Caco-2 (cell line): ENCODE results near the gene VAMP2. TPM values are rescaled to one million over a fixed set of nuclear protein-coding genes. Genes with fewer than 3 reads are reported as not detected.

Experiments
- BruUV-seq: library from RNA; stranded (reverse); fragments of 400-500 nt; replicated peaks from 2 replicates; lab custom pipeline; 2021; lab: Mats Ljungman, UMichigan
- CTCF ChIA-PET: fragments of 300-600 bp; sonication (Branson Sonifier 250); formaldehyde crosslinking; loops from one replicate; lab custom pipeline; 2022; ENCODE audit warnings: antibody characterized with exemption; lab: Charles Lee
- POLR2A ChIA-PET: fragments of 300-600 bp; sonication (Branson Sonifier 250); formaldehyde crosslinking; loops from one replicate; lab custom pipeline; 2022; ENCODE audit warnings: antibody characterized with exemption; lab: Charles Lee
- DNase-seq, 2 experiments: peaks; one replicate each; pipeline versions ENCODE4 v3.0.0 to v3.0.0-alpha.2; 2020 to 2022
- H3K27me3 ChIP-seq: replicated peaks from 2 replicates; pipeline ENCODE4 v1.6.0; 2011; ENCODE audit warnings: low read length; ENCODE audit not compliant: control insufficient read depth, insufficient read depth
- H3K36me3 ChIP-seq: 2 replicates; pipeline ENCODE4 v1.5.1; 2011; ENCODE audit warnings: low read length; ENCODE audit not compliant: control insufficient read depth, insufficient read depth
- H3K4me1 ChIP-seq: fragments of 250-450 bp; sonication (Bioruptor Pico); 2 replicates; pipeline ENCODE4 v1.5.1; 2020; ENCODE audit warnings: mild to moderate bottlenecking
- H3K4me3 ChIP-seq: 2 replicates; pipeline ENCODE4 v1.5.1; 2011; ENCODE audit warnings: low read depth, mild to moderate bottlenecking, control low read depth, low read length
- H3K9me3 ChIP-seq: fragments of 250-450 bp; sonication (Bioruptor Pico); 2 replicates; pipeline ENCODE4 v1.5.1; 2020; ENCODE audit warnings: mild to moderate bottlenecking, moderate library complexity
- H3K27ac Mint-ChIP-seq: one replicate; pipeline ENCODE4 v1.8.0; 2022; ENCODE audit warnings: mixed read lengths; ENCODE audit not compliant: unreplicated experiment
- H3K27me3 Mint-ChIP-seq: one replicate; pipeline ENCODE4 v1.8.0; 2022; ENCODE audit warnings: mixed read lengths; ENCODE audit not compliant: insufficient read depth, unreplicated experiment
- H3K36me3 Mint-ChIP-seq: one replicate; pipeline ENCODE4 v1.8.0; 2022; ENCODE audit warnings: mild to moderate bottlenecking, mixed read lengths; ENCODE audit not compliant: insufficient read depth, unreplicated experiment
- H3K4me1 Mint-ChIP-seq: one replicate; pipeline ENCODE4 v1.8.0; 2022; ENCODE audit warnings: low read depth, mixed read lengths; ENCODE audit not compliant: unreplicated experiment
- H3K4me3 Mint-ChIP-seq: one replicate; pipeline ENCODE4 v1.8.0; 2022; ENCODE audit warnings: mild to moderate bottlenecking, moderate library complexity, mixed read lengths; ENCODE audit not compliant: unreplicated experiment
- H3K9me3 Mint-ChIP-seq: one replicate; pipeline ENCODE4 v1.8.0; 2022; ENCODE audit warnings: mixed read lengths; ENCODE audit not compliant: unreplicated experiment
- CTCF ChIP-seq, 2 experiments: fragments of 200-600 bp in 1 of 2; IDR thresholded peaks; 1 replicate in 1 of 2; 2 replicates in 1 of 2; pipeline versions ENCODE4 v1.5.1 to v1.8.0; 2011 to 2022; ENCODE audit warnings: antibody characterized with exemption in 1 of 2, control low read depth in 1 of 2, inconsistent platforms in 1 of 2, low read depth in 1 of 2, low read length in 1 of 2, mild to moderate bottlenecking in 1 of 2, moderate library complexity in 1 of 2; ENCODE audit not compliant: insufficient read depth in 1 of 2, severe bottlenecking in 1 of 2, unreplicated experiment in 1 of 2
- intact Hi-C: fragments of 100-400 bp; cut with micrococcal nuclease; formaldehyde crosslinking; loops from one replicate; pipeline ENCODE4 v1.10.0; 2022; ENCODE audit not compliant: unreplicated experiment
- total RNA-seq: library from RNA; stranded (reverse); gene quantifications from 2 replicates; pipeline ENCODE4 v1.2.3, GENCODE V29; 2022

VAMP2 gene
- total RNA-seq, 1 experiment from 2014 or later, result 10.5 TPM

GRCh38 chr17:8176998-8177731, 14.4 kb upstream of the VAMP2 start:
- peak overlapping the region; percentile 89 for H3K4me3 Mint-ChIP-seq
- ChIA-PET CTCF (interaction anchor here (0.6 to 0.9 kb wide), 2 partner anchors 13 to 101 kb away, joined by 3 to 4 read pairs; partner anchors contain the start of gene BORCS6), POLR2A (interaction anchor here (1.2 kb wide), 1 partner anchor 44 kb away, joined by 9 read pairs; no protein-coding TSS in a partner anchor)
- H3K4me1 Mint-ChIP-seq, result peaks cover 7% of the 10 kb centered on the region
- H3K9me3 Mint-ChIP-seq, result no peaks in the 10 kb centered on the region
- H3K27ac Mint-ChIP-seq, result peak overlapping the region; percentile 88
- intact Hi-C loops, result no loop called here
- peak in 1 of 2 experiments; percentile 47 for DNase-seq
- Histone ChIP-seq H3K4me3 (peak overlapping the region; percentile 39), H3K4me1 (no peaks in the 10 kb centered on the region), H3K27me3 (no peaks in the 10 kb centered on the region), H3K9me3 (no peaks in the 10 kb centered on the region), H3K36me3 (no peaks in the 10 kb centered on the region)
- BruUV-seq, result no TSS peak
- no peak for TF ChIP-seq CTCF (IDR thresholded peaks at IDR 0.05; ENCODE audit: insufficient read depth in 1 of 2, low read depth in 1 of 2, low read length in 1 of 2, severe bottlenecking in 1 of 2, unreplicated experiment in 1 of 2)
- peaks cover 11% of the 10 kb centered on the region for H3K36me3 Mint-ChIP-seq
- H3K27me3 Mint-ChIP-seq, result no peaks in the 10 kb centered on the region

- intact Hi-C loops, result no loop called here
- ChIA-PET POLR2A (interaction anchor here (1.2 kb wide), 1 partner anchor 45 kb away, joined by 9 read pairs; no protein-coding TSS in a partner anchor), CTCF (interaction anchor here (0.6 to 0.9 kb wide), 2 partner anchors 14 to 100 kb away, joined by 3 to 4 read pairs; partner anchors contain the start of gene BORCS6)
- no peaks in the 10 kb centered on the region for H3K27me3 Mint-ChIP-seq
- H3K9me3 Mint-ChIP-seq, result no peaks in the 10 kb centered on the region
- peak within 1 kb of the TSS; percentile 89 for H3K4me3 Mint-ChIP-seq
- H3K4me1 Mint-ChIP-seq, result peaks cover 7% of the 10 kb centered on the region
- peak within 1 kb of the TSS; percentile 88 for H3K27ac Mint-ChIP-seq
- Histone ChIP-seq H3K36me3 (no peaks in the 10 kb centered on the region), H3K4me1 (no peaks in the 10 kb centered on the region), H3K27me3 (no peaks in the 10 kb centered on the region), H3K4me3 (peak within 1 kb of the TSS; percentile 39), H3K9me3 (no peaks in the 10 kb centered on the region)
- peaks cover 11% of the 10 kb centered on the region for H3K36me3 Mint-ChIP-seq
- TF ChIP-seq CTCF (IDR thresholded peaks at IDR 0.05; ENCODE audit: insufficient read depth in 1 of 2, low read depth in 1 of 2, low read length in 1 of 2, severe bottlenecking in 1 of 2, unreplicated experiment in 1 of 2), result no peak
- BruUV-seq, result no TSS peak
- peak; percentile 80 to 83 for DNase-seq
These were observed 13.6 kb upstream of the VAMP2 start, which contains the start of gene TMEM107 for GRCh38 chr17:8176197-8176940. TMEM107 (minus strand) TSS chr17:8176380; CDS start chr17:8176286, 94 bp downstream.

- no peaks in the 10 kb centered on the region for H3K4me1 ChIP-seq
- ChIA-PET CTCF (no interaction called here), POLR2A (interaction anchor here (1.2 kb wide), 1 partner anchor 46 kb away, joined by 9 read pairs; no protein-coding TSS in a partner anchor)
- peak overlapping the region; percentile 89 for H3K4me3 Mint-ChIP-seq
- H3K36me3 ChIP-seq, result no peaks in the 10 kb centered on the region
- peak overlapping the region; percentile 88 for H3K27ac Mint-ChIP-seq
- no peaks in the 10 kb centered on the region for H3K9me3 ChIP-seq
- H3K9me3 Mint-ChIP-seq, result no peaks in the 10 kb centered on the region
- H3K36me3 Mint-ChIP-seq, result peaks cover 11% of the 10 kb centered on the region
- no peak for TF ChIP-seq CTCF (IDR thresholded peaks at IDR 0.05; ENCODE audit: insufficient read depth in 1 of 2, low read depth in 1 of 2, low read length in 1 of 2, severe bottlenecking in 1 of 2, unreplicated experiment in 1 of 2)
- H3K4me1 Mint-ChIP-seq, result peaks cover 7% of the 10 kb centered on the region
- no peaks in the 10 kb centered on the region for H3K27me3 Mint-ChIP-seq
- intact Hi-C loops, result no loop called here
- no peaks in the 10 kb centered on the region for H3K27me3 ChIP-seq
- H3K4me3 ChIP-seq, result peak overlapping the region; percentile 39
- no peak for DNase-seq
- no TSS peak for BruUV-seq
These were observed 13.0 kb upstream of the VAMP2 start for GRCh38 chr17:8175795-8176196.
